Measurements from ENCODE around the gene MYCBPAP.

DNA sequence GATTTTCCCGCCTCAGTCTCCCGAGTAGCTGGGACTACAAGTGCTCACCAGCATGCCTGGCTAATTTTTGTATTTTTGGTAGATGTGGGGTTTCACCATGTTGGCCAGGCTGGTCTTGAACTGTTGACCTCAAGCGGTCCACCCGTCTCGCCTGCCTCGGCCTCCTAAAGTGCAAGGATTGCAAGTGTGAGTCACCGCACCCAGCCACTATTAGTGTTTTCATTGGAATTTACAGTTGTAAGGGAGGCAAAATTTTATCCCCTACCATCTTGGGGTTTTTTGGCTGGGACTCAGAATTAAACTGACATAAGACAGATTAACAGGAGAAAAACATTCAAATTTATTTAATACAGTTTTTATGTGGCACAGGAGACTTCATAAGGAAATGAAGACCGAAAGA is 12.3 kb upstream of the MYCBPAP start:
- no peak for TF ChIP-seq POLR2A (IDR thresholded peaks at IDR 0.05; ENCODE audit: low read depth, low read length)
- TF ChIP-seq CTCF (IDR thresholded peaks at IDR 0.05; ENCODE audit: extremely low read depth in 1 of 2, insufficient read depth in 1 of 2, low read depth in 1 of 2, low read length in 2 of 2): no peak
- no peak for TF ChIP-seq EZH2 (IDR thresholded peaks at IDR 0.05; ENCODE audit: borderline replicate concordance, low read depth, low read length, severe bottlenecking)
- TF ChIP-seq POLR2AphosphoS5 (IDR thresholded peaks at IDR 0.05; ENCODE audit: insufficient read depth, low read depth, low read length): no peak
- TF ChIP-seq MYC (IDR thresholded peaks at IDR 0.05; ENCODE audit: low read depth, low read length): no peak

Data from endothelial cell of umbilical vein (primary cell).